Measurements from ENCODE around the gene KIF22.

KIF22 gene

GRCh38 chr16:29850998-29851397 is 60.4 kb downstream of the KIF22 start:
- DNase-seq = no peak
- in situ Hi-C loops (cut with MboI; ENCODE audit: low pct_unique_long_range_greater_than_20kb, low sequenced_read_pairs) = no loop called here

DNA sequence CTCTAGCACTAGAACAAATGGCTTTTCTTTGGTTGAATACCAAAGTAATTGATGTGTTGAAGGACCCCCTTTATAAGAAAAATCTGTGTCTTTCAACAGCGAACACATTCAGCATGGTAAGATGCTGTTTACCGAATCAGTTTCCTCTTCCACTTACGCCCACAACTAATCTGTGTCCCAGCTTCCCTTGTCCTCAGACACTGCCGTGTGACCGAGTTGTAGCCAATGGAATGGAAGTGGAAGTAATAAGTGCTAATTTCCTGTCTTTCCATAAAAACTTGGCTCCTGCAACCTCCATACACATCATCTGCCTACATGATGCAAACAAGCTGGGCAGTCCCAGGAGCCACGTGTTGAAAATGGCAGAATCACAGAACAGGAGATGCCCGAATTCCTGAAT is 62.1 kb downstream of the KIF22 start:
- in situ Hi-C loops (cut with MboI; ENCODE audit: low pct_unique_long_range_greater_than_20kb, low sequenced_read_pairs) = no loop called here
- no peak for DNase-seq

DNA sequence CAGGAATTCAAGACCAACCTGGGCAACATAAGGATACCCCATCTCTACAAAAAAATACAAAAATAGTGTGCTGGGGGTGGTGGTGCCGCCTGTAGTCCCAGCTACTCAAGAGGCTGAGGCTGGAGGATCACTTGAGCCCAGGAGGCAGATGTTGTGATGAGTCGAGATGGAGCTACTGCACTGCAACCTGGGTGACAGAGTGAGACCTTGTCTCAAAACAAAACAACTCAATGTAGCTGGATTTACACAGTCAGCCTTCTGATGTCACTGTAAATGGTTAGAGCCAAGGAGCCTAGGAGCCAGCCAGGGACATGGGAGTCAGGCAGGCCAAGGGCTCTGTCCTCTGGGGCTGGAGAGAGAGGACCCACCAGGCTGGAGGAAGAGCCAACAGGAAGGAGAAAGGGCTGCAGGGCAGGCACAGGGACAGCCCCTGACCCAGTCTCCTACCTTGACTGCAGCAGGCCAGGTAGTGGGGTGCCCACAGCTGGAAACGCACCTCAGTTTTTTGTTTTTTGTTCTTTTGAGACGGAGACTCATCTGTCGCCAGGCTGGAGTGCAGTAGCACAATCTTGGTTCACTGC is 64.1 kb downstream of the KIF22 start:
- in situ Hi-C loops (cut with MboI; ENCODE audit: low pct_unique_long_range_greater_than_20kb, low sequenced_read_pairs) = no loop called here
- DNase-seq = no peak

Measured in KBM-7 (cell line).